HG03060 (cell line): ENCODE measurements around the gene FAM174B.

Source experiments
- ATAC-seq: cut with Tn5 transposase; IDR thresholded peaks from one replicate; pipeline ENCODE4 v1.9.1; 2021; ENCODE audit warnings: low read depth, moderate number of reproducible peaks; ENCODE audit not compliant: unreplicated experiment

FAM174B gene

GRCh38 chr15:92665100-92665555, 9.6 kb upstream of the FAM174B start:
- ATAC-seq, result no peak

- no peak for ATAC-seq
Observed at GRCh38 chr15:92664178-92664900, 8.8 kb upstream of the FAM174B start.

- no peak for ATAC-seq
Observed at GRCh38 chr15:92663250-92663951, 7.8 kb upstream of the FAM174B start.

- no peak for ATAC-seq
Observed at GRCh38 chr15:92662762-92663161, 7.2 kb upstream of the FAM174B start.

GRCh38 chr15:92661956-92662355, 6.4 kb upstream of the FAM174B start:
- ATAC-seq, result no peak

GRCh38 chr15:92661069-92661468, 5.5 kb upstream of the FAM174B start:
- ATAC-seq, result no peak

GRCh38 chr15:92657486-92657885, 1.9 kb upstream of the FAM174B start:
- no peak for ATAC-seq

- no peak for ATAC-seq
Observed at GRCh38 chr15:92656089-92656488, 514 bp upstream of the FAM174B start.

- no peak for ATAC-seq
Observed at GRCh38 chr15:92654662-92655061, 913 bp downstream of the FAM174B start.

- no peak for ATAC-seq
Observed at GRCh38 chr15:92653836-92654539, 1.6 kb downstream of the FAM174B start.

- ATAC-seq, result no peak
Observed at GRCh38 chr15:92653366-92653765, 2.2 kb downstream of the FAM174B start.

GRCh38 chr15:92652576-92652966, 3.0 kb downstream of the FAM174B start:
- no peak for ATAC-seq

GRCh38 chr15:92651877-92652575, 3.5 kb downstream of the FAM174B start:
- no peak for ATAC-seq

- no peak for ATAC-seq
Observed at GRCh38 chr15:92650966-92651365, 4.6 kb downstream of the FAM174B start.

- ATAC-seq, result no peak
Observed at GRCh38 chr15:92650256-92650655, 5.3 kb downstream of the FAM174B start.

GRCh38 chr15:92648190-92648875, 7.2 kb downstream of the FAM174B start:
- no peak for ATAC-seq

- no peak for ATAC-seq
Observed at GRCh38 chr15:92647467-92648163, 8.0 kb downstream of the FAM174B start.

- ATAC-seq, result no peak
Observed at GRCh38 chr15:92646216-92646615, 9.4 kb downstream of the FAM174B start.

GRCh38 chr15:92645731-92646130, 9.8 kb downstream of the FAM174B start:
- no peak for ATAC-seq
